Body of pancreas (tissue), 4 donors: ENCODE data around the gene TOMT.

Source experiments
- CTCF ChIP-seq, 7 experiments: fragments of 450-650 bp in 4 of 7; fragments of 200-600 bp in 3 of 7; sonication (generic) in 3 of 7; IDR thresholded peaks; one replicate each; pipeline ENCODE4 v1.5.1; 2016 to 2019; ENCODE audit warnings: antibody characterized with exemption in 7 of 7
- POLR2A ChIP-seq, 3 donors: fragments of 450-650 bp; IDR thresholded peaks; one replicate each; pipeline ENCODE4 v1.6.1; 2016; ENCODE audit warnings: antibody characterized with exemption in 3 of 3, mild to moderate bottlenecking in 2 of 3

DNA sequence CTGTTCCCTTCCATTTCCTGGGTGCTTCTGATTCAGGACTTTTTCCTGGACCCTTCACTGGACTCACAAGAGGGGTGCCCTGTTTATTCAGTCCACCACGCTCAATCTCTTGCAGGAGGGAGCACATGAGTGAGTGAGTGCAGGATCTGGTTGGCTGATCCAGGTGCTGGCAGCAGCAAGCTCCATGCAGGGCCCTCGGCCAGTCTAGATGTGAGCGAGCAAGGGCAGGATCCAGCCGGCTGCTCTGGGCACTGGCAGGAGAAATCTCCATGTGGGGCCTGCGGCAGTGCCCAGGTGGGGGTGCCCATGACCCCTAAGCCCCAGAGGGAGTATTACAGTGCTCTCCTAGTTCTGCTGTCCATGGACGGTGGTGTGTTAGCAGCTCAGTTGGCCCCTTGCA is 18.3 kb downstream of the TOMT start:
- TF ChIP-seq CTCF (IDR thresholded peaks at IDR 0.05) = no peak
- no peak for TF ChIP-seq POLR2A (IDR thresholded peaks at IDR 0.05)
